ENCODE results near the gene TNFRSF18.

- TF ChIP-seq POLR2A (IDR thresholded peaks at IDR 0.05): no peak
- no peak for TF ChIP-seq EP300 (IDR thresholded peaks at IDR 0.05)
Observed at GRCh38 chr1:1250786-1251284, 44.4 kb upstream of the TNFRSF18 start.
